GM12873 (cell line): ENCODE measurements around the gene PARD3.

Source experiments
- CTCF ChIP-seq: IDR thresholded peaks from 2 replicates; pipeline ENCODE4 v1.5.1; 2012; ENCODE audit warnings: low read depth, mild to moderate bottlenecking, moderate library complexity, low read length, control low read depth; ENCODE audit not compliant: insufficient read depth; ENCODE audit errors: missing control alignments

PARD3 gene

DNA sequence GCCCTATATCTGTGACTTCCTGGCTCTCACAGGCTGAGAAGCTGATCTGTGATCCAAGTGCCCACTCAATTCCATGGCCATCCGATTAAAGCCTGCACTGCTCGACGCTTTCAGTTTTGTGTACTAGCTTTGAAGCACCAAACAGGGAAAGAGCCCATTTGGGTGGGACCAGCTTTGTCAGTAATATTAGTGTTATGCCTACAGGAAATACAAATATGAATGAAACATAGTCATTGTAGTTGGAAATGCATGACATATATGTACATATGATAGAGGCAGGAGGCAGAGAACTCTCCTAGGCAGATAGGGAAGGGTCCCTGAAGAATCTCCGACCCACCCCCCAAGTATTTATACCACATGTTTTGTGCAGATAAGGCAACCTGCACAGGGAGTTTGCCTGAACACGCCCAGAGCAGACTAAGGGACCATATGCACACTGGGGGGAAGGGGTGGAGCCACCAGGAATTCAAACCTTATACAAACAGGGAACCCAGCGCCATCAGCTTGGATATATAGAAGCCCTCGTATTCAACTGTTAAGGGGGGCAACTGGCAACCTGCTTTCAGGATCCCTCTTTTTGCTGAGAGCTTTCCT lies 653.2 kb downstream of the PARD3 start:
- no peak for TF ChIP-seq CTCF

DNA sequence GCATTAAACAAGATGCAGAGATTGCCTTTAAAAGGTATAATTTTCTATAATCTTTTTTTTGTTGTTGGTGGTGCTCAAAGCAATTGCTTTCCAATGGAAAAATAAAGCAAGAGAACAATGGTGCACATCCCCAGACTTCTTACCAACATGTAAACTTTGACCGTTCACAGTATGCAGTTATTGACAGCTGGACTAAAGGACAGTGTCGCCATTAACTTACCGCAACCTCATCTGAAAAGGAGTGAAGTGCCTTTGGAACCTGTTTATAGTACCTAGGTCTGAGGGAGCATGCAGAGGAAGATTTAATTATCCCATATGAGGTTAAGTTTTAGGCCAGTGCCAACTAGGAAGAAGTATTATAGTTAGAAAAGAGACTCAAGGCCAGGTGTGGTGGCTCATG lies 654.5 kb downstream of the PARD3 start:
- TF ChIP-seq CTCF, result no peak

DNA sequence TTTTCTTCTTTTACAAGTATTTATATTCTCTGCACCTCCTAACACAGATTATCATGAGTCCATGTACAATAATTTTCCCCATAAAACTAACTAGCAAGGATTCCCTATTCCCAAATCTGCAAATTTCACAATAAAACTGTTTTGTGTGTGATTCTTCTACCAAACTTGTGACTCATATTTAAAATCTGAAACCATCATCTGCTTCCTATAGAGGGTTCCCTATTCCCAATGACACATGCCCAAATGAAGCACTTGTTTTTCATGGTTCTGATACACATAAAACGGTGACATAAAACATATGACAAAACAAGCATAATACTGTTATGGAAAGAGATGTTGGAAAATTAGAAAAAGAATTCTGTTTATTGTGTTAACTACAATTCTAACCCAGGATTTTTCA lies 657.6 kb downstream of the PARD3 start:
- no peak for TF ChIP-seq CTCF

DNA sequence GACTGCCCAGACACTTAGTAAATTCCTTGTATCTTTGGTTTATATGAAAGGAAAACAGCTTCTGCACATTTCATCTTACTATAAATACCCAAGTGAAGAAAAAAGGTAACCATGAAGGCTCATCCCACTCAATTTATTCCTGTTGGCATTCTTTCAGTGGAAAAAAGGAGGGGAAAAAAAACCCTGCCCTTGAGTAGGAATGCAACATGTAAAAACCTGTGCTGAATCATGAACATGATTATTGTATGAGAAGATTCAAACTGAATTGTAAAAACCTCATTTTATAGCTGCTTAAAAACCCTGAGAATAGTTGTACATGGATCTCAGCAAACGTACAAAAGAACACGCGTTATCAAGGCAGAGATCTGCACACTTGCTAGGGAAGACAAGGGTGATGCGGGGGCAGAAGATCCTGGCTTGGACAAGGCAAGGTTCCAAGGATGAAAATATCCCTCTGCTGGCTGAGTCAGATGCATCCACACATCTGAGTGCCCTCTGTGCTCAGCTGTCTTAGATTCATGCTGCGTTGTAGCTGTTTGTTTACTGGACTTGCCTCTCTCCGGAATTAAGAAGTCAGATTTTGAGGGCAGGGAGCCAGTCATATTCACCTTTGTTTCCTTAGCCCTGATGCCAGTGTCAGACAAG lies 658.2 kb downstream of the PARD3 start:
- no peak for TF ChIP-seq CTCF

DNA sequence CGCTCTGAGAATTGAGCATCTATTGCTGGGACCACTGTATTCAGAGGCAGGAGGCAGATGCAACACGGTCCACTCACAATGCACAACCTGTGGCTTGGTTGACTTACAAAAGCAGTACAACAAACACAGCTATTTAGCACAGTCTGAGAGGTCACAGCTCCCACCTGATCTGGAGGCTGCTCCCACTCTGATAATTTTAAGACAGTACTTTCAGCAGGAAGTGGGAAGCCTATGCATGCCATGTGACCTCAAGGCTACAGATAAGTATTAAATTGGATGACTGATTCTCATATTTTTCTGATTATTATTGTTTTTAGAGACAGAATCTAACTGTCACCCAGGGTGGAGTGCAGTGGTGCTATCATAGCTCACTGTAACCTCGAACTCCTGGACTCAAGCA lies 659.3 kb downstream of the PARD3 start:
- no peak for TF ChIP-seq CTCF

- no peak for TF ChIP-seq CTCF
These were observed 660.7 kb downstream of the PARD3 start for GRCh38 chr10:34154383-34154900.

GRCh38 chr10:34153663-34154382 lies 661.3 kb downstream of the PARD3 start:
- no peak for TF ChIP-seq CTCF
